ENCODE results near the gene IMMT. TPM values are rescaled to one million over a fixed set of nuclear protein-coding genes. Genes with fewer than 3 reads are reported as not detected.

IMMT gene
- total RNA-seq, 1 experiment from 2014 or later, result 114 TPM

- no TSS peak for BruUV-seq (replicated peaks)
- Mint-ChIP-seq H3K27ac (ENCODE audit: low read depth, unreplicated experiment) (no peak overlapping the region), H3K9me3 (ENCODE audit: unreplicated experiment) (no peaks in the 10 kb centered on the region), H3K36me3 (ENCODE audit: insufficient read depth, unreplicated experiment) (peaks cover 100% of the 10 kb centered on the region), H3K4me3 (ENCODE audit: unreplicated experiment) (no peak overlapping the region), H3K27me3 (ENCODE audit: insufficient read depth, unreplicated experiment) (no peaks in the 10 kb centered on the region), H3K4me1 (ENCODE audit: insufficient read depth, unreplicated experiment) (no peaks in the 10 kb centered on the region)
- intact Hi-C loops (cut with micrococcal nuclease), result no loop called here
- ChIA-PET CTCF (interaction anchor here (0.6 kb wide), 1 partner anchor 22 kb away, joined by 4 read pairs; no protein-coding TSS in a partner anchor), POLR2A (interaction anchor here (0.6 to 1.7 kb wide), 4 partner anchors 15 to 233 kb away, joined by 3 to 6 read pairs (median 5); partner anchors contain the start of genes POLR1A and PTCD3)
- DNase-seq (ENCODE audit: unreplicated experiment), result no peak
- TF ChIP-seq CTCF (IDR thresholded peaks at IDR 0.05; ENCODE audit: unreplicated experiment), result no peak
Observed at GRCh38 chr2:86134709-86135108, 60.6 kb downstream of the IMMT start.

- H3K27me3 Mint-ChIP-seq (ENCODE audit: insufficient read depth, unreplicated experiment), result no peaks in the 10 kb centered on the region
- no peak for TF ChIP-seq CTCF (IDR thresholded peaks at IDR 0.05; ENCODE audit: unreplicated experiment)
- ChIA-PET POLR2A (no interaction called here), CTCF (interaction anchor here (0.6 to 1.1 kb wide), 3 partner anchors 14 to 487 kb away, joined by 3 read pairs; no protein-coding TSS in a partner anchor)
- no peak overlapping the region for H3K4me3 Mint-ChIP-seq (ENCODE audit: unreplicated experiment)
- H3K9me3 Mint-ChIP-seq (ENCODE audit: unreplicated experiment), result no peaks in the 10 kb centered on the region
- no TSS peak for BruUV-seq (replicated peaks)
- intact Hi-C loops (cut with micrococcal nuclease), result no loop called here
- no peak overlapping the region for H3K27ac Mint-ChIP-seq (ENCODE audit: low read depth, unreplicated experiment)
- H3K36me3 Mint-ChIP-seq (ENCODE audit: insufficient read depth, unreplicated experiment), result peaks cover 99% of the 10 kb centered on the region
- DNase-seq (ENCODE audit: unreplicated experiment), result no peak
- H3K4me1 Mint-ChIP-seq (ENCODE audit: insufficient read depth, unreplicated experiment), result no peaks in the 10 kb centered on the region
Observed at GRCh38 chr2:86124683-86125082, 70.6 kb downstream of the IMMT start.

- Mint-ChIP-seq H3K4me3 (ENCODE audit: unreplicated experiment) (no peak overlapping the region), H3K36me3 (ENCODE audit: insufficient read depth, unreplicated experiment) (peaks cover 99% of the 10 kb centered on the region)
Observed at GRCh38 chr2:86123328-86123925, 71.8 kb downstream of the IMMT start.

GRCh38 chr2:86118130-86118529 is 77.1 kb downstream of the IMMT start:
- ChIA-PET CTCF (interaction anchor here (0.6 kb wide), 1 partner anchor 287 kb away, joined by 3 read pairs; no protein-coding TSS in a partner anchor), POLR2A (interaction anchor here (2.8 kb wide), 1 partner anchor 12 kb away, joined by 17 read pairs; the partner anchor contains the start of genes POLR1A and PTCD3)
- Mint-ChIP-seq H3K36me3 (ENCODE audit: insufficient read depth, unreplicated experiment) (peaks cover 87% of the 10 kb centered on the region), H3K27me3 (ENCODE audit: insufficient read depth, unreplicated experiment) (no peaks in the 10 kb centered on the region), H3K27ac (ENCODE audit: low read depth, unreplicated experiment) (no peak overlapping the region), H3K9me3 (ENCODE audit: unreplicated experiment) (no peaks in the 10 kb centered on the region), H3K4me1 (ENCODE audit: insufficient read depth, unreplicated experiment) (no peaks in the 10 kb centered on the region), H3K4me3 (ENCODE audit: unreplicated experiment) (no peak overlapping the region)
- BruUV-seq (replicated peaks), result no TSS peak
- intact Hi-C loops (cut with micrococcal nuclease), result no loop called here
- no peak for DNase-seq (ENCODE audit: unreplicated experiment)
- TF ChIP-seq CTCF (IDR thresholded peaks at IDR 0.05; ENCODE audit: unreplicated experiment), result no peak

More at GRCh38 chr2:86123328-86123925, 71.8 kb downstream of the IMMT start:
- no TSS peak for BruUV-seq (replicated peaks)
- DNase-seq (ENCODE audit: unreplicated experiment), result no peak
- intact Hi-C loops (cut with micrococcal nuclease), result no loop called here
- no peaks in the 10 kb centered on the region for H3K9me3 Mint-ChIP-seq (ENCODE audit: unreplicated experiment)
- ChIA-PET POLR2A (no interaction called here), CTCF (interaction anchor here (0.7 to 1.2 kb wide), 2 partner anchors 13 to 284 kb away, joined by 3 to 4 read pairs; no protein-coding TSS in a partner anchor)
- TF ChIP-seq CTCF (IDR thresholded peaks at IDR 0.05; ENCODE audit: unreplicated experiment), result no peak
- H3K27ac Mint-ChIP-seq (ENCODE audit: low read depth, unreplicated experiment), result no peak overlapping the region
- no peaks in the 10 kb centered on the region for H3K27me3 Mint-ChIP-seq (ENCODE audit: insufficient read depth, unreplicated experiment)
- no peaks in the 10 kb centered on the region for H3K4me1 Mint-ChIP-seq (ENCODE audit: insufficient read depth, unreplicated experiment)
